Stimulated activated memory B cell treated with anti-CD40 and anti-IgM and Interleukin-4, amounts not matched to agents 10 μg/mL and 1 μg/mL and 100 μg/mL, for 72 hours (primary cell): Measurements from ENCODE around the gene TEX2.

Experiments used
- ATAC-seq: fragments of 150-1000 bp; cut with Tn5 transposase; 2 replicates; pipeline ENCODE4 v1.10.0; 2021
- H3K27ac Mint-ChIP-seq: one replicate; pipeline ENCODE4 v1.8.0; 2022; ENCODE audit warnings: mild to moderate bottlenecking, mixed read lengths
- H3K27me3 Mint-ChIP-seq: one replicate; pipeline ENCODE4 v1.8.0; 2022; ENCODE audit warnings: mixed read lengths
- H3K36me3 Mint-ChIP-seq: one replicate; pipeline ENCODE4 v1.8.0; 2022; ENCODE audit warnings: mixed read lengths
- H3K4me1 Mint-ChIP-seq: one replicate; pipeline ENCODE4 v1.8.0; 2022; ENCODE audit warnings: mixed read lengths
- H3K4me3 Mint-ChIP-seq: one replicate; pipeline ENCODE4 v1.8.0; 2022; ENCODE audit warnings: mild to moderate bottlenecking, moderate library complexity, mixed read lengths
- H3K9me3 Mint-ChIP-seq: one replicate; pipeline ENCODE4 v1.8.0; 2022; ENCODE audit warnings: mixed read lengths

TEX2 gene

DNA sequence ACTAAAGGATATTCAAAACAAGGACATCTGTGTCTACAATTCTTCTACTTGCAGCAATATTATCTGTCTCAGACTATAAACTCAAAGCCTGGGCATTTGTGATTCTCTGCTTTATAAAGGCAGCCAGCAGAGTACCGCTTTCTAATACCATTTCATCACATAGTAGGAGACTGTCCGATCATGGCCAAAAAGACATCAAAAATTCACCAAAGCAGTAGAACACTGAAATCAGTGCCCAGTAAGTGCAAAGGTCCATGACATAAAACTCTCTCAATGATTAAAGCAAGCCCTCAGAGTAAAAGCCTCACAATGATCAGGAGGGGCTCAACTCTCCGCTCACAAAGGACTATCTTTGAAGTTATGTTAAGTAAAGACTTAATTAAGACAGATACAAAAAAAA is 156.1 kb downstream of the TEX2 start:
- H3K36me3 Mint-ChIP-seq, result no peaks in the 10 kb centered on the region
- H3K9me3 Mint-ChIP-seq, result no peaks in the 10 kb centered on the region
- H3K4me1 Mint-ChIP-seq, result peaks cover 14% of the 10 kb centered on the region
- ATAC-seq, result no peak
- H3K4me3 Mint-ChIP-seq, result no peak overlapping the region
- no peak overlapping the region for H3K27ac Mint-ChIP-seq
- no peaks in the 10 kb centered on the region for H3K27me3 Mint-ChIP-seq

DNA sequence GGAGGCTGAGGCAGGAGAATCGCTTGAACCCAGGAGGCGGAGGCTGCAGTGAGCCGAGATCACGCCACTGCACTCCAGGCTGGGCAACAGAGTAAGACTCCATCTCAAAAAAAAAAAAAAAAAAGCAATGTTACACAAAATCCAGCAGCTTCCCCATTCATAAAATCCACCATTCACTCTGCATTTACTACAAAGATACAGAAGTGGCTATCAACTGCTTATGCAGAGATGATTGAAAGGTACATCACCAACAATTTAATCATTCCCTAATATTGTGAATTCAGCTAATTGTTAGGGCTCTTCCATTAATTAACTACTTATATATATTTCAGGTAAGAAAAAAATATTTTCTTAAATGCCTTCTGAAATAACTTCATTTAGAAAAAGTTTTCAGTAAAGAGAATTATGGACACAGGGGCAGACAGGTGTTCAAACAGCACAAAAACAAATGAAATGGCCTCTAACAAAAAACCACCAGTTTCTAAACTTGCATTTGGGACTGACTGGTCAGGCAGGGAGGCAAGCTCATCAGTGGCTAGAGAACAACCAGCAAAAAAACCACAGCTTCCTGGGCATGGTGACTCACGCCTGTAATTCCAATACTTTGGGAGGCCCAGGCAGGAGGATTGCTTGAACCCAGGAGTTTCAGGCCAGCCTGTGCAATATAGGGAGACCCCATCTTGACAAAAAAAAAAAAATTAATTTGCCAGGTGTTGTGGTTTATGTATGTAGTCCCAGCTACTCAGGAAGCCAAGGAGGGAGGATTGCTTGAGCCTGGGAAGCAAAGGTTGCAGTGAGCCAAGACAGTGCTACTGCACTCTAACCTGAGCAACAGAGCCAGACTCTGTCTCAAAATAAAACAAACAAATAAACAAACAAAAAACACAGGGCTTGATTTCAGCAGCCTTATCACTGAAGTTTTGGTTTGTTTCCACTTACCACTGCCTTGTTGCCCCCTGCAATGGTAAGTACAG is 159.4 kb downstream of the TEX2 start:
- no peak overlapping the region for H3K27ac Mint-ChIP-seq
- H3K4me3 Mint-ChIP-seq, result no peak overlapping the region
- H3K36me3 Mint-ChIP-seq, result no peaks in the 10 kb centered on the region
- no peak for ATAC-seq
- no peaks in the 10 kb centered on the region for H3K9me3 Mint-ChIP-seq
- no peaks in the 10 kb centered on the region for H3K27me3 Mint-ChIP-seq
- H3K4me1 Mint-ChIP-seq, result peaks cover 5% of the 10 kb centered on the region

DNA sequence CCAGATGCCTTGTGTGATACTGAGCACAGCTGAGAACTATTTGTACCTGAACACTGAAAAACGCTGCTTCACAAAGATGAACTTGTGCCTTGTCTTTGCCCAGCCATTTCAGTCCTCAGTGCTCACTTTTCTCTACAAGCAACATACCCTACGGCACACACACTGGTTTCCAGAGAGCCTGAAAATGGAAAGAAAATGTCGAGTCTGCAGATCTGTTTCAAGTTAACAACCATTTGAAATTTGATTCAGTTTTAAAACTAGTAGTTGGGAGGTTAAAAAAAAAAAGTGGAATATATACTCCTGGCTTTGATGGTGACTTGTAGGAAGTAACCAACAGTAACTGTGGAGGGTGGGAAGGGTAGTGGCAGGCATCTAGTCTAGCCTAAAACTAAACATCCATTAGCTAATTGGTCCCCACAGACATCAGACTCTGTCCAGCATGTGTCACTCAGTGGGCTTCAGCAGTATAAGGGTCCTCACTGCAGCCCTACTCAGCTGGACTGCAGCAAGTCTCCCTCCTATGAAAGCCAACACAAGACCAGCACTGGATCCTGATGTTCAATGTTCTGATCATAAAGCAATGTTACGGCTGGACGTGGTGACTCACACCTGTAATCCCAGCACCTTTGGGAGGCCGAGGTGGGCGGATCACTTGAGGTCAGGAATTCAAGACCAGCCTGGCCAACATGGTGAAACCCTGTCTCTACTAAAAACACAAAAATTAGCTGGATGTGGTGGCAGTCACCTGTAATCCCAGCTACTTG is 160.3 kb downstream of the TEX2 start:
- no peaks in the 10 kb centered on the region for H3K36me3 Mint-ChIP-seq
- H3K27me3 Mint-ChIP-seq, result no peaks in the 10 kb centered on the region
- peaks cover 5% of the 10 kb centered on the region for H3K4me1 Mint-ChIP-seq
- ATAC-seq, result no peak
- H3K4me3 Mint-ChIP-seq, result no peak overlapping the region
- H3K9me3 Mint-ChIP-seq, result no peaks in the 10 kb centered on the region
- no peak overlapping the region for H3K27ac Mint-ChIP-seq

- Mint-ChIP-seq H3K36me3 (peaks cover 18% of the 10 kb centered on the region), H3K9me3 (no peaks in the 10 kb centered on the region), H3K4me3 (no peak overlapping the region), H3K27ac (no peak overlapping the region), H3K4me1 (peaks cover 15% of the 10 kb centered on the region), H3K27me3 (no peaks in the 10 kb centered on the region)
- ATAC-seq, result no peak
Measured at GRCh38 chr17:64099543-64099942, 163.5 kb downstream of the TEX2 start.
